HG03135 (cell line): ENCODE measurements around the gene TMOD1.

Experiments
- ATAC-seq: cut with Tn5 transposase; IDR thresholded peaks from one replicate; pipeline ENCODE4 v1.9.1; 2021; ENCODE audit warnings: mild to moderate bottlenecking, moderate library complexity; ENCODE audit not compliant: unreplicated experiment

Gene TMOD1

DNA sequence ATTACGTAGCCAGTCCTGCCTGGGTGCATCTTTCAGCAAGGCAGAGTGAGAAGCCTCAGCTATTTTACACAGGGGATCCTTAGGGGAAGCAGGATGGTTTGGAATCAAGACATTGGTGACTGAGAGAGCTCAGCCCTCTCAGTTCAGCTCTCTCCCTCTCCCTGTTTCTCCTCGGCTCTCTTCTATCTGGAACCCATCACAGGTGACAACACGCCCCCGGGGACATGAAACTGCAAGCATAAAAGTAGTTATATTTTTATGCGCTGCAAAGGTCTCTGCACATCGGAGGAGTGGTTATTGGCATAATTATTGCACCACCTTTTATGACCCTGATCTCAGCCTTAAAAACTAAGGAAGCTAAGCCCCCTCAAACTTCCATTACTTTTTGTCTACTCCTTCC lies 14.2 kb downstream of the TMOD1 start:
- no peak for ATAC-seq

DNA sequence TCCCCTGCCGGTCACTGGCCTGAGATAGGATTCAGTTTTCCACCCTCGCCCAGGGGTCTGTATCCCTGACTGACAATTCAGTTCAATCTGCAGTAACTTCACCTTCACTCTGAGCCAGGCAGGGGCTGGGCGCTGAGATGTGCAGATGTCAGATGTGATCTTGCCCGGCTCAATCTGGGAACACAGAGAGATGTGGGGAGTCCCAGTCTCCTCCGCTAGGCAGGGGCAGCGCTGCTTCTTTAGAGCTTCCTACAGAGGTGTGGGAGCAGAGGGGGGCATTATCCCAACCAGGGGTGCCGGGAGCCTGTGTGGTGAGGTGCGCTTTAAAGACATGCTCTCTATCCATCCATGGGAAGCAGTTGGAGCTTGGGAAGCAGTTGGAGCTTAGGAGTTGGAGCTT lies 14.6 kb downstream of the TMOD1 start:
- no peak for ATAC-seq

DNA sequence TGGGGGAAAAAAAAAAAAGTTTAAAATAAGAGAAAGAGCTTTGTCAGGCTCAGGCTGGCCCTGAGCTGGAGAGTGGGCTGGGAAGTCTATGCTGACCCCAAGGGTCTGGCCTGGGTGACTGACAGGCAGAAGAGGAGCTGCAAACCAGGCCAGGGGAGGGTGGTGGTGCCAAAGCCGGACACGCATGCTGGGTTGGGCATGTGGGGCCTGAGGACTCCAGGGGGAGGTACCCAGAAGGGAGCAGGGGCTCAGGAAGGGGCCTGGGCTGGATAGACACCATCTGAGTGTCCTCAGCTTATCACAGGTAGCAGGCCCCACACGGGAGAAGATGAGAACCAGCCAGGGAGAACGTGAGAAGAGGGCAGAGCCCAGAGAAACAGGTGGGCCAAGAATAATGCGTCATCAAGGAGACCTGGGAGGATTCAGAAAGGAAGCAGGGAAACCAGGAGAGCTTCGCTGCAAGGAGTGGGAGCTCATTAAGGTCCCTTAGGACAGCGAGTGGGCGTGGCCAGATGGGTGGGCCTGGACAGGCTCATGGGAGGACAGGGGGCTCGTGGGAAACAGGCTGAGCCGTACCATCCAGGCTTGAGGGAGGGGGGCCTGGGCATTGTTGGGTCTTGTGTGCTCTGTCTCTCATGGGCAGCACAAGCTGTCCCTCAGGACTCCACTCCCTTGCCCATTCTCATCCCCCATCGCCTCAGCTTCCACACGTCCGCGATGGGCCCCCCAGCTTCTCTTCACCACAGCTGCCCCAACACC lies 16.0 kb downstream of the TMOD1 start:
- ATAC-seq = no peak

DNA sequence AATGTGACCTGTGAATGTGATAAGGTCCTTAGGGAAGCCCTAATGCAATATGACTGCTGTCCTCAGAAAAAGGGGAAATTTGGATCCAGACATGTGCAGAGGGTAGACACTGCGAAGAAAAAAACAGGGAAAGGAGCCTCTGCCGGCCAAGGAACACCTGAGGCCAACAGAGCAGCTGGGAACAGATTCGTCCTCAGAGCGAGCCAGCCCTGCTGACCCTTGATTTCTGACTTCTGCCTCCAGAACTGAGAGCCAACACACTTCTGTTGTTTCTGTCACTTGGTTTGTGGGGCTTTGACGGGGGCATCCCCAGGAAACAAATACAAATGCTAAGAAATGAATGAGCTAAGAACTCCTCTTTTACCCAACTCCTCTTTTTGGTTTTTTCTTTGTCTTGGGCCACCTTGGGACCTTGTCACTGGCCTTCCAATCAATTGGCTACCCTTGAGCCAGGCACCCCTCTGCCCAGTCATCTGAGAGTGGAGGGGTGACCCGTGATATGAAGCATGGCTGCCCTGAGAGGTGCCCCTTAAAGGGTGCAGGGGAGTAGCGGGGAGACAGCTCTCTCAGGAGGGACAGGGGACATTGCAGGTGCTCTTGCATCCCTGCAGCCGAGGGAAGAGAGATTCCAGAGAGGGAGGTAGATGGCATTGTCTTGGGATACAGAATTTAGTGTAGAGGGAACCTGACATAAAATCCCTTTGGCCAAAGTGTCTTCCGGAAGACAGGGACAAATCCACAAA lies 16.9 kb downstream of the TMOD1 start:
- no peak for ATAC-seq

GRCh38 chr9:97518909-97519307 lies 17.4 kb downstream of the TMOD1 start:
- no peak for ATAC-seq

- ATAC-seq = no peak
These were observed 18.0 kb downstream of the TMOD1 start for GRCh38 chr9:97519441-97519970.

DNA sequence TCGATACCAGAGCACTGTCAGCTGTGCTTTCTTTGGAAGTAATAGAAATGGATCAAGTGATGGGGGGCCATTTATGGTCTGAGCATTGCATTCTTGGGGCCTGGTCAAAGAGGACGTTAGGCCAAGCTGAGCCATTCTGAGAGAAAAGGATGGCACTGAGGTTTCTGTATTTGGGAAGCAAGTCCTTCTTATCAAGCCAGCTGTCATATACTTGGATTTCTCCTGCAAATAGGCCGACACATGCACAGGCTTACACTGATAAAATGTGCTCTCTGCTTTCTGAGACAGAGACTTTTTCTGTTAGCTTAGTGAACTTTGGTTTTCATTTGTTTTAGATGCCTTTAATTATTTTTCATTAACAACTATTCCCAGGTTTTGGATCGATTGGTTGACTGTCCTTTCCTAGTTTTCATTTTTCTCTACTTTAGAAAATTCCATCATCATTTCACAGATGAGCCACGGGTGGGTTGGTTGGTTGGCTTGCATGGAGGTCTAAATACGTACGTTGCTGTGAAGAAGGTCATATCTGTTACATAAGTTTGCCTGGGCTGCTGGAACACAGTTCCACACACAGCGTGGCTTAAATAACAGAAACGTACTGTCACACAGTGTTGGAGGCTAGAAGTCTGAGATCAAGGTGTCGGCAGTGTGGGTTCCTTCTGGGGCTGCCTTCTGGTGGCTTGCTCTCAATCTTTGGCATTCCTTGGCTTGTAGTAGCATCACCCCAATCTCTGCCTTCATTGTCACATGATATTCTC lies 20.3 kb downstream of the TMOD1 start:
- ATAC-seq = no peak

DNA sequence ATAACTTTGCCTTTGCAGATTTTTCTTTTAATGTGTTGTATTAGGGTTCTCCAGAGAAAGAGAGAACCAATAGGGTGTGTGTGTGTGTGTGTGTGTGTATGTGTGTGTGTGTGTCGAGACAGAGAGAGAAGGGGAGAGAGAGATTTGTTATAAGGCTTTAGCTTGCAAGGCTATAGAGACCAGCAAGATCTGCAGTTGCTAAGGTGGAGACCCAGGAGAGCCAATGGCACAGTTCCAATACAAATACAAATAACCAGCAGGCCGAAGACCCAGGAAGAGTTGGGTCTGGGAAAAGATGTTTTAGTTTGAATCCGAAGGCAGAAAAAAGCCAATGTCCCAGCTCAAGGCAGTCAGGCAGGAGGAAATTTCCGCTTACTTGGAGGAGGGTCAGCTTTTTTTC lies 23.0 kb downstream of the TMOD1 start:
- ATAC-seq = no peak

- no peak for ATAC-seq
These were observed 24.0 kb downstream of the TMOD1 start for GRCh38 chr9:97525451-97525850.

DNA sequence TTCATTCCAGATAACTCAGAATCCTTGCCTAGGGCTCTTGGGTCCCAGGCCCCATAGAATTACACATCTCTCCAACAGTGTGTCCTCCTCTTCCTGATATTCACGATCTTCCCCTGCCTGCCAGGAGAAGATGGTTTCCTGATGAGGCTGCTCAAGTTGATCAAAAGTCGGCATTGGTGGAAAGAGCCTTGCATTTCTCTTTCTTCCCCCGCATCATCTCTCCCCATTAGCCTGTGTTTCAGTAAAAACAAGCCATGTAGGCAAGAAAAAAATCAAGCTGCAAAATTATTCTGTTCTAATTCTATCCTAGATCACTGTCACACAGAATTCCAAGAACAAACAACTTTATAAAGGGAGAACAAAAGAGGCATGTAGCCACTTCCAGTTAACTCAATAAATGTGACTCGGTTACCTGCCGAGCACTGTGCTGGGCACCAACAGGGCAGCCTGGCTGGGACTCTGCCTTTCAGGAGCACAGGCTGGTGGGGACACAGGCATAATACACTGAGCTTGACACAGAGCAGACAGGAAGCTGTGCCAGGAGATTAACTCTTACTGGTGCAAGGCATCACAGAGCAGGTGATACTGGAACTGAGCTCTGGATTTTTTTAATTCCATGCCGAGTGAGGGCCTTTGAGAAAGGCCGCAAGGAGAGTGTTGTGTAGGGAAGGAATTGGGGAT lies 25.6 kb downstream of the TMOD1 start:
- no peak for ATAC-seq

GRCh38 chr9:97527626-97528528 lies 26.4 kb downstream of the TMOD1 start:
- ATAC-seq = no peak

GRCh38 chr9:97528529-97529230 lies 27.2 kb downstream of the TMOD1 start:
- no peak for ATAC-seq

DNA sequence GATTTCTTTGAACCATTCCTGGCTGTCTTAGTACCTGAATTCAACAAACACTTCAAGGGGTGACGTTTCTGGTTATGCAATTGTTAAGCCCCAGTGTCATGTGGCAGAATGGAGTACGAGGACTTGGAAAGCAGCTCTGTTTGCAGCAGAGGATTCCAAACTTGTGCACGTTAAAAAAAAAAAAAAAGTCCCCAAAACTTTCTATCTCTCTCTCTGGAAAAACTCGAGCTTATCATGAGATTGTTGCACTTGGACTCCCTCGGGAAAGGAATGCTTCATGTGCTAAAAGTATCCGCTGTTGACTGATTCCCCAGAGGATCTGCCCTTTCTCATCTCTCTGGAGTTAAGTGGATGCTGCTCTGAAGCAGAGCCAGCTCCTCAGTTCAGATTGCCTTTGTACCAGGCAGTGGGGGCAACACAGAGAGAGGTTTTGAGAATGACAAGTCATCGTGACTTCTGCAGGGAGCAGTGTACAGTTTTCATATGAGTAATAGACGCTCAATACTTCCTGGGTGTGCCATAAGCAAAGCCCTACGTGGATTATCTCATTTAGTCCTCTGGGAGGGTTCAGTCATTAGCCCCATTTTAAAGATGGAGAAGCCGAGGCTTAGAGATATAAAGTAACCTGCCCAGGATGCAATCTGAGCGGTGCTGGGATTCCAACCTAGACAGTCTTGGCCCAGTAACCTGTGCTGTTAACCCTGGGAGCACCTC lies 28.1 kb downstream of the TMOD1 start:
- no peak for ATAC-seq

GRCh38 chr9:97531888-97532376 lies 30.5 kb downstream of the TMOD1 start:
- no peak for ATAC-seq

DNA sequence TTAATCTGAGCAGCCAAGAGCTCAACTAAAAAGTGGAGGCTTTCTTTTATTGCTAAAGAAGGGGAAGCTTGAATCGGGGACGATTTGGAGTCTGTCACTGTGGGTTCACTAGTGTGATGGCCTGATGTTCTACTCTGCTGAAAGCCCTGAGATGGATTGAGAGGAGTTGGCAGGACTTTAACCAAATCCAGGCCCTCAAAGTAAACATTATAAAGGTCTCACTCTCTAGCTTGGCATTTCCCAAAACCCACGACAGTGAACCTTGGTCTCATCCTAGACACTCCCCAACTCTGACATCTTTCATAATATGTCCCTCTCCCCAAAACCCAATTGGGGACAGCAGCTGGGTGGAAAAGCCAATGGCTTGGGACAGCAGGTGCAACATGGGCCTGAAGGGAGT lies 32.7 kb downstream of the TMOD1 start:
- ATAC-seq = no peak

DNA sequence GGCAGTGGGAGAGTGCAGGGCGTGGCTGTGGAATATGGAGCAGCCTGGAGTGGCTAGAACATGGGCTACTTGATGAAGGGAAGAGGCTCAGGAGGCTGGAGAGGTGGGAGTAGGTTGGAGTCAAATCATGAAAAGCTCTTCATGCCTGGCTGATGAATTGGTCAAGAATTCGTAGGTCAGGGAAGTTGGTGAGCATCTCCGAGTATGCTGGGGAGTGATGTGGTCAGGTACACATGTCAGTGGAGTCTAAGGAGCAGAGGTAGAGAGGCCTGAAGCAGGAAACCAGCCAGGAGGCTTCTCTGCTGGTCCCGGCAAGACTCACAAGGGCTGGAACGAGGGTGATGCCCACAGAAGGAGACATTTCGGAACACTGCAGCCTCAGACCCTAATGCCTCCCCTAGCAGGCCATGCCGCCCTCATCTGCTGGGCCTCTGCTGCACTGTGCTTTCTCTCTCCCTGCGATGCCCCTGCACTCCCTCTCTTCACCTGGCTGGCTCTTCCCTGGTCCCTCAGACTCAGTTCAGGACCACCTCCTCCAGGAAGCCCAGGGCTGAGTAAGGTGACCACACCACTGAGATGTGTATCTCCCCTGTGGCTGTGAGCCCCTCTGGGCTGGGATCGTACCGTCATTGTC lies 33.6 kb downstream of the TMOD1 start:
- ATAC-seq = no peak

DNA sequence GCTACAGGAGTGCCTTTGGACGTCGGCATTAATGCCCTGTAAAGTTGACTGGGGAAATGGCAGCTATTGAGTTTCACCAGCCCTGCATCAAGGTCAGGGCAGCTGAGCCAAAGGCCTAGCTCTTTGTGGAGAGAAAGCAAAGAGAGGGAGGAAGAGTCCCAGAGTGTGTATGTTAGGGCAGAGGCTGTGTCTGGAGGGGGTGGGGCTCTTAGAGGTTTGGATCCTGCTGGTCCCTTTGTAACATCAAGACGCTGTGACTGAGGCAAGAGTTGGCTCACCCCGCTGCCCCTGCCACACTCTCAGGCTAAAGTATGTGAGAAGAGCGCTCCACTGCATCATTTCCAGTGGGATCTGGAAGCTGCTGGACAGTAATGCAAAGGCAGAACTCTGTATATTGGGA lies 34.3 kb downstream of the TMOD1 start:
- no peak for ATAC-seq

DNA sequence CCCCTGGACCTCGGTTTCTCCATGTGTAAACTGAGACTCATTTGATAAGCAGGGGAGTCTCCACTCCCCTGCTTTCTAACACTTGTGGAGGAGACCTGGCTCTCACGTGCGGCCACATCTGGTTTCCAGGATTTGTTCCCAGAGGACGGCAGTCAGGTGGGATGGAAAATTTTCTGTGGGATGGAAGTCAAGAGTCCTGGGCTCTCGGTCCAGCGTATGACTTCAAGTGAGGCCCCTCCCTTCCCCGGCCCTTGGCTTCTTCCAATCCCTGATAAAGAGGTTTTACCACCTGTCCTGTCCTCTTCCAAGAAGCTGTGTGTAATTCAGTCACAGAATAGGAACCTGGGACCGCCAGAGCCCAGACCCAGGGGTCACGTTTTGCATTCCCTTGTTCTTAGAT lies 35.0 kb downstream of the TMOD1 start:
- ATAC-seq = no peak
